Testis (tissue), 5 donors: ENCODE results near the gene CNKSR3. TPM values are rescaled to one million over a fixed set of nuclear protein-coding genes. Genes with fewer than 3 reads are reported as not detected.

Experiments
- DNase-seq: peaks from one replicate; pipeline ENCODE4 v3.0.0-alpha.2; 2019
- H3K27ac ChIP-seq, 2 donors: fragments of 200-600 bp; sonication (generic); one replicate each; pipeline ENCODE4 v1.5.1; 2019
- H3K27me3 ChIP-seq: fragments of 200-600 bp; sonication (generic); one replicate; pipeline ENCODE4 v1.5.1; 2019
- H3K36me3 ChIP-seq: fragments of 200-600 bp; sonication (generic); one replicate; pipeline ENCODE4 v1.5.1; 2017; ENCODE audit warnings: low read depth; ENCODE audit errors: missing control alignments
- H3K4me1 ChIP-seq: fragments of 200-600 bp; sonication (generic); one replicate; pipeline ENCODE4 v1.5.1; 2019
- H3K4me3 ChIP-seq, 2 donors: fragments of 200-600 bp; sonication (generic); one replicate each; pipeline ENCODE4 v1.5.1; 2017 to 2019
- H3K9me3 ChIP-seq: fragments of 200-600 bp; sonication (generic); one replicate; pipeline ENCODE4 v1.5.1; 2017
- POLR2A ChIP-seq: fragments of 450-650 bp; IDR thresholded peaks from one replicate; pipeline ENCODE4 v1.6.1; 2017; ENCODE audit warnings: antibody characterized with exemption, mild to moderate bottlenecking, moderate library complexity
- WGBS, 2 donors: methylation state at CpG; one replicate each; pipeline ENCODE4 v1.1.5; 2018; 5-methylcytosine and 5-hydroxymethylcytosine counted together
- intact Hi-C: fragments of 100-400 bp; cut with DNase I; formaldehyde crosslinking; loops from one replicate; pipeline ENCODE4 v1.15.1; 2023; ENCODE audit warnings: low total_unique reads
- long read RNA-seq, 2 donors: transcript quantifications; one replicate each; lab custom pipeline, GENCODE V29; 2026
- polyA plus RNA-seq: library from polyadenylated mRNA; stranded (reverse); fragments of 350-450 nt; fragmentation: Illumina TruSeq; extraction: RNeasy Lipid Tissue Mini Kit (QIAGEN cat#74804); gene quantifications from one replicate; pipeline ENCODE4 v1.2.3, GENCODE V29; 2014; ENCODE audit warnings: low read depth, low replicate concordance; ENCODE audit not compliant: insufficient read depth
- total RNA-seq, 2 donors: library from RNA; depleted of rRNA; stranded (reverse); fragments of >200 nt; gene quantifications; one replicate each; pipeline ENCODE4 v1.2.3, GENCODE V29; 2016
- TF ChIP-seq, protein P1 (sequence below), 3 experiments: fragments of 450-650 bp in 2 of 3; fragments of 200-600 bp in 1 of 3; sonication (generic) in 1 of 3; IDR thresholded peaks; one replicate each; pipeline ENCODE4 v1.5.1; 2016 to 2019; ENCODE audit warnings: antibody characterized with exemption in 3 of 3, mild to moderate bottlenecking in 2 of 3, moderate library complexity in 1 of 3

The CNKSR3 gene
- total RNA-seq, result 10 to 100 TPM; 26.0 to 28.7 TPM
- 26.0 TPM for polyA plus RNA-seq
- long read RNA-seq, donor 1, full-length matches to known transcripts, result 2 of 2 reads
- long read RNA-seq, donor 1, partial matches to known transcripts, result 0 of 2 reads
- long read RNA-seq, donor 1, other reads (novel, unspliced or antisense), result 0 of 2 reads
- long read RNA-seq, donor 2, full-length matches to known transcripts, result 2 of 2 reads
- long read RNA-seq, donor 2, partial matches to known transcripts, result 0 of 2 reads
- long read RNA-seq, donor 2, other reads (novel, unspliced or antisense), result 0 of 2 reads

DNA sequence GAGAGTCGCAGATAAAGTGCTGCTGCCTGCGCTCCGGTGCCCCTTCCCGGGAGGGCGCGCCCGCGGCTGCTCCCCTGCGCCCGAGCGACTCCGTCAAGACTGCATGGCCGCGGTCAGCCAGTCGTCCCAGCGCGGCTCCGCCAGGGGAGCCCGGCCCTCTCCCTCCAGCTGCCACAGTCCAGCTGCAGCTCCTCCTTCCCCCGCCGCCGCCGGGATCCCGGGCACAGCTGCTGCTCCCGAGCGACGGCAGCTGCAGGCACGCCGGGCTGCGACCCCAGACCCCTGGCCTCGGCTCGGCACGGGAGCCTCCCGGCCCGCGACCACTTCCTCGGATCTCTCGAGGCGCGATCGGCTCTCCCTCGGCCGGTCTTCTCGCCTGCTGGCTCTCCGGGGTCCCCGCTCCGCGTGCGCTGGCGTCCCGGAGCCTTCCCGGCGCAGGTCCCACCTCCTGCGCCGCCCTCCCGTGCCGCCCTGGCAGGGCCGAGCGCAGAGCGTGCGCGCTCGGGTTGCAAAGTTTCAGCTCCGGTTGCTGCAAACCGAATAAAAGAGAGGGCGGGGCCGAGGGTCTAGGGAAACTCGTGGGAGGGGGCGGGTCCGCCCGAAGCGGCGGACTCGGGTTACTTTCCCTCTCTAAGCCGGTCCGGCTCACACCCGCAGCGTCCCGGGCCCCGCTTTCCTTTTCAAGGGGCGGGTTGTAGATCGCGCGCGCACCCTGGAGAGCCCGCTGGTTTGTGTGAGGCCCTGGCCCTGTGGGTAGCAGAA lies at the start of gene CNKSR3:
Gene CNKSR3 (minus strand): TSS at position 542 of the 762 bp plus-strand sequence. CDS start 571 bp downstream, outside the sequence.
- Histone ChIP-seq H3K9me3 (no peaks in the 10 kb centered on the region), H3K36me3 (no peaks in the 10 kb centered on the region), H3K4me1 (peaks cover 24% of the 10 kb centered on the region), H3K4me3 (peak within 1 kb of the TSS; percentile 66 to 83), H3K27ac (peak within 1 kb of the TSS; percentile 88 to 95), H3K27me3 (no peaks in the 10 kb centered on the region)
- TF ChIP-seq POLR2A, result no peak
- TF ChIP-seq, protein P1, sequence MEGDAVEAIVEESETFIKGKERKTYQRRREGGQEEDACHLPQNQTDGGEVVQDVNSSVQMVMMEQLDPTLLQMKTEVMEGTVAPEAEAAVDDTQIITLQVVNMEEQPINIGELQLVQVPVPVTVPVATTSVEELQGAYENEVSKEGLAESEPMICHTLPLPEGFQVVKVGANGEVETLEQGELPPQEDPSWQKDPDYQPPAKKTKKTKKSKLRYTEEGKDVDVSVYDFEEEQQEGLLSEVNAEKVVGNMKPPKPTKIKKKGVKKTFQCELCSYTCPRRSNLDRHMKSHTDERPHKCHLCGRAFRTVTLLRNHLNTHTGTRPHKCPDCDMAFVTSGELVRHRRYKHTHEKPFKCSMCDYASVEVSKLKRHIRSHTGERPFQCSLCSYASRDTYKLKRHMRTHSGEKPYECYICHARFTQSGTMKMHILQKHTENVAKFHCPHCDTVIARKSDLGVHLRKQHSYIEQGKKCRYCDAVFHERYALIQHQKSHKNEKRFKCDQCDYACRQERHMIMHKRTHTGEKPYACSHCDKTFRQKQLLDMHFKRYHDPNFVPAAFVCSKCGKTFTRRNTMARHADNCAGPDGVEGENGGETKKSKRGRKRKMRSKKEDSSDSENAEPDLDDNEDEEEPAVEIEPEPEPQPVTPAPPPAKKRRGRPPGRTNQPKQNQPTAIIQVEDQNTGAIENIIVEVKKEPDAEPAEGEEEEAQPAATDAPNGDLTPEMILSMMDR (IDR thresholded peaks at IDR 0.05), result no peak
- WGBS, 2 donors, result 1 to 2% methylated on average over 15 to 86 of the region's 86 CpGs
- peak; percentile 94 for DNase-seq
- intact Hi-C loops, result no loop called here

DNA sequence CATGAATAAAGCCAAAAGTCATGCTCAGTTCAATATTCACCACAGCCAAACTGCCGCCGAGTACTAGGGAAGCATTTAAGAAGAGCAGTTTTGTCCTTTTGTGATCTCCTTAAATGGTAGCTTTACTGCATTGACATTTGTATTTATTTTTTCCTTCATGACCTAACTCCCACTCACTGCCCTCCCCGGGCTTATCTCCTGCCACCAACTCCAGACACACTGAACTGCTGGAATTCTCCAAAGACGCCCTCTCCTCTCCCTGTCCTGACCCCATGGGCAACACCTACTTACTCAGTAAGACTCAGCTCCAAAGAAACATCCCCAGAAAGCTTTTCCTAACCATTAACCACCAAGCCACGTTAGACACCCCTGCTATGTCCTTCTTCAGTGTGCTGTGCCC lies 48.5 kb upstream of the CNKSR3 start:
- intact Hi-C loops, result no loop called here
- Histone ChIP-seq H3K9me3 (no peaks in the 10 kb centered on the region), H3K27me3 (no peaks in the 10 kb centered on the region), H3K36me3 (no peaks in the 10 kb centered on the region), H3K4me1 (peaks cover 6% of the 10 kb centered on the region), H3K27ac (no peak overlapping the region), H3K4me3 (no peak overlapping the region)
- DNase-seq, result no peak
- TF ChIP-seq, protein P1 (IDR thresholded peaks at IDR 0.05), result no peak
- no peak for TF ChIP-seq POLR2A
- WGBS, 2 donors, result 39 to 63% methylated on average over 5 of the region's 5 CpGs

DNA sequence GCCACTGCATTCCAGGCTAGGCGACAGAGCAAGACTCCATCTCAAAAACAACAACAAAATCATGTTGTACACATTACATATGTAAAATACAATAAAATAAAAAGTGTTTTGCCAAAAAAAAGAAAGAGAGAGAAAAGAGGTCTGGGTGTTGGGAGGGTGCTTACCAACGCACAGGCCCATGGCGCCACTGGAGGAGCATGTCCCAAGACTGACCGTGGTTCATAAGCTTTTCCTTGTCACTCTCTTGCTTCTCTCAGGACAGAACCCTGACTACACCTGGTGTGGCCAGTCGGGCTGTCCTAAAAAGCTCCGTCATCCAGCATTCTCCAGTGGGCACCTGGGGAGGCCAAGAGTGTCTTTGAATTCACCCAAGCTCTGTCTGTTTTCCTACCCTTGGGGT lies 48.0 kb upstream of the CNKSR3 start:
- intact Hi-C loops, result no loop called here
- Histone ChIP-seq H3K27me3 (no peaks in the 10 kb centered on the region), H3K4me1 (peaks cover 6% of the 10 kb centered on the region), H3K9me3 (no peaks in the 10 kb centered on the region), H3K27ac (no peak overlapping the region), H3K36me3 (no peaks in the 10 kb centered on the region), H3K4me3 (no peak overlapping the region)
- 84 to 94% methylated on average over 6 of the region's 6 CpGs for WGBS, 2 donors
- DNase-seq, result no peak
- TF ChIP-seq POLR2A, result no peak
- TF ChIP-seq, protein P1 (IDR thresholded peaks at IDR 0.05), result no peak

DNA sequence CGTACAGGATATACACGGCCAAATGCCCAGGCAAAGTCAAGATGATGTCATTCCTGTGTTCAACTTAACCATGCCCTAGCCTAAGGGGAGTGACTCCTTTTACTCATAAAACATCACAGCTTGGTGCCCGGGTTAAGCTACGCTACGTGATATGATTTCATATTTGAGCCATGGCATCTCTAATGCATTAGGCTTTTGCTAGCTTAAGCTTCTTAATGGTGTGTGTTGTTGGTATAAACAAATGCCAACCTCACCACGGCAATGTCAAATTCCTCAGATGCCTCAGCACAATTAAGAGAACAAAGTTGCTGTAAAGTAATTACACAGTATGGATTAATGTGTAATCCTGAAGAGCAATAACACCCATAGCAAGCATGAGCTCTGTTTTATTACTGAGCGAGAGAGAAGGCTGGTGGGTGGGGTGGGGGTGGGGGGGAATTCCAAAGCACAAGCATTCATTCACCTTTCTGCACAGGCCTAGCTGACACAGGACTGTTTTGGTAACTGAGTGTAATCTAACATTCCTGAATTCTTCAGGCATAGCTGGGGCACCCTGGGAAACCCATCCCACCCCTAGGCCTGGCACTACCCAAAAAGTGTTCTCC lies 44.7 kb upstream of the CNKSR3 start:
- H3K4me1 ChIP-seq, result peaks cover 6% of the 10 kb centered on the region
- TF ChIP-seq, protein P1 (IDR thresholded peaks at IDR 0.05), result no peak
- TF ChIP-seq POLR2A, result no peak
- DNase-seq, result no peak
- WGBS, 2 donors, result 86 to 88% methylated on average over 7 of the region's 7 CpGs
- intact Hi-C loops, result no loop called here
- H3K9me3 ChIP-seq, result no peaks in the 10 kb centered on the region
- no peaks in the 10 kb centered on the region for H3K36me3 ChIP-seq
- no peak overlapping the region for H3K27ac ChIP-seq
- H3K27me3 ChIP-seq, result no peaks in the 10 kb centered on the region
- H3K4me3 ChIP-seq, result no peak overlapping the region
